IMR-90 (cell line): Measurements from ENCODE around the gene ANKRD37. TPM values are rescaled to one million over a fixed set of nuclear protein-coding genes. Genes with fewer than 3 reads are reported as not detected.

Source experiments
- ATAC-seq: fragments of 200-7000 bp; cut with Tn5 transposase; 2 replicates; pipeline ENCODE4 v1.9.1; 2020; ENCODE audit warnings: low read depth, mild to moderate bottlenecking, moderate library complexity
- BruUV-seq: library from RNA; stranded (reverse); fragments of 400-500 nt; replicated peaks from 2 replicates; lab custom pipeline; 2021; lab: Mats Ljungman, UMichigan
- CTCF ChIA-PET: fragments of 300-600 bp; formaldehyde crosslinking; extraction: SDS; loops from one replicate; lab custom pipeline; 2021; ENCODE audit warnings: antibody characterized with exemption; lab: Yijun Ruan, JAX
- POLR2A ChIA-PET: fragments of 300-600 bp; sonication (Branson Sonifier 250); formaldehyde crosslinking; loops from one replicate; lab custom pipeline; 2022; ENCODE audit warnings: antibody characterized with exemption; ENCODE audit not compliant: unreplicated experiment; lab: Charles Lee
- DNase-seq: peaks from one replicate; pipeline ENCODE4 v3.0.0; 2013
- H2AFZ ChIP-seq: replicated peaks from 2 replicates; pipeline ENCODE3; 2013; ENCODE audit warnings: low read length, mild to moderate bottlenecking; ENCODE audit not compliant: poor library complexity
- H2AK5ac ChIP-seq: 2 replicates; pipeline ENCODE4 v1.6.1; 2013; ENCODE audit warnings: low read depth, low read length, inconsistent platforms
- H2AK9ac ChIP-seq: replicated peaks from 2 replicates; pipeline ENCODE3; 2013; ENCODE audit warnings: mild to moderate bottlenecking, low read depth, low read length, moderate library complexity; ENCODE audit not compliant: poor library complexity
- H2BK120ac ChIP-seq: 2 replicates; pipeline ENCODE4 v1.6.1; 2013; ENCODE audit warnings: low read depth, low read length, inconsistent platforms
- H2BK15ac ChIP-seq: 3 replicates; pipeline ENCODE4 v1.6.1; 2013; ENCODE audit warnings: low read depth, low read length, inconsistent platforms
- H2BK20ac ChIP-seq: 2 replicates; pipeline ENCODE4 v1.6.1; 2013; ENCODE audit warnings: low read depth, mild to moderate bottlenecking, inconsistent platforms, low read length, moderate library complexity
- H2BK5ac ChIP-seq: 2 replicates; pipeline ENCODE4 v1.6.1; 2013; ENCODE audit warnings: mild to moderate bottlenecking, low read depth, low read length, inconsistent platforms; ENCODE audit not compliant: poor library complexity, severe bottlenecking
- H3K14ac ChIP-seq: replicated peaks from 2 replicates; pipeline ENCODE4 v1.6.1; 2013; ENCODE audit warnings: low read depth, low read length, inconsistent platforms
- H3K18ac ChIP-seq: 2 replicates; pipeline ENCODE4 v1.6.1; 2013; ENCODE audit warnings: low read depth, low read length, control low read depth
- H3K23ac ChIP-seq: 2 replicates; pipeline ENCODE4 v1.6.1; 2013; ENCODE audit warnings: low read depth, low read length, inconsistent platforms
- H3K27ac ChIP-seq: 2 replicates; pipeline ENCODE4 v1.5.1; 2013; ENCODE audit warnings: mild to moderate bottlenecking, control low read depth, low read length; ENCODE audit not compliant: insufficient read depth
- H3K27me3 ChIP-seq: 2 replicates; pipeline ENCODE4 v1.6.1; 2013; ENCODE audit warnings: low read length; ENCODE audit not compliant: control insufficient read depth, insufficient read depth
- H3K36me3 ChIP-seq: 2 replicates; pipeline ENCODE4 v1.6.1; 2013; ENCODE audit warnings: low read length, mixed read lengths; ENCODE audit not compliant: control insufficient read depth, insufficient read depth
- H3K4ac ChIP-seq: 2 replicates; pipeline ENCODE4 v1.6.1; 2013; ENCODE audit warnings: low read depth, low read length, inconsistent platforms
- H3K4me1 ChIP-seq: 2 replicates; pipeline ENCODE4 v1.6.1; 2013; ENCODE audit warnings: low read length, mixed read lengths; ENCODE audit not compliant: control insufficient read depth, insufficient read depth
- H3K4me2 ChIP-seq: 2 replicates; pipeline ENCODE4 v1.6.1; 2013; ENCODE audit warnings: low read depth, mild to moderate bottlenecking, control low read depth, low read length, moderate library complexity
- H3K4me3 ChIP-seq: 2 replicates; pipeline ENCODE4 v1.5.1; 2013; ENCODE audit warnings: low read depth, mild to moderate bottlenecking, control low read depth, low read length, moderate library complexity; ENCODE audit not compliant: insufficient read depth
- H3K56ac ChIP-seq: 2 replicates; pipeline ENCODE4 v1.6.1; 2013; ENCODE audit warnings: low read length, inconsistent platforms; ENCODE audit not compliant: insufficient read depth; ENCODE audit errors: extremely low read depth
- H3K79me1 ChIP-seq, 2 experiments: 2 replicates each; pipeline ENCODE4 v1.6.1; 2013; ENCODE audit warnings: low read length in 2 of 2, inconsistent platforms in 1 of 2, low read depth in 1 of 2
- H3K9ac ChIP-seq: 2 replicates; pipeline ENCODE4 v1.6.1; 2013; ENCODE audit warnings: low read depth, low read length, control low read depth
- H3K9me1 ChIP-seq: 2 replicates; pipeline ENCODE4 v1.6.1; 2013; ENCODE audit warnings: low read length, inconsistent platforms; ENCODE audit not compliant: insufficient read depth
- H3K9me3 ChIP-seq: 2 replicates; pipeline ENCODE4 v1.6.1; 2013; ENCODE audit warnings: low read length; ENCODE audit not compliant: control insufficient read depth, insufficient read depth
- H4K20me1 ChIP-seq: 2 replicates; pipeline ENCODE4 v1.6.1; 2013; ENCODE audit warnings: low read length, inconsistent platforms; ENCODE audit not compliant: insufficient read depth
- H4K5ac ChIP-seq: 2 replicates; pipeline ENCODE4 v1.6.1; 2013; ENCODE audit warnings: mild to moderate bottlenecking, low read depth, low read length, control low read depth
- H4K8ac ChIP-seq, 2 experiments: 2 replicates each; pipeline ENCODE4 v1.6.1; 2013; ENCODE audit warnings: low read depth in 2 of 2, low read length in 2 of 2, control low read depth in 1 of 2, inconsistent platforms in 1 of 2
- H4K91ac ChIP-seq: 2 replicates; pipeline ENCODE4 v1.6.1; 2013; ENCODE audit warnings: low read depth, low read length, inconsistent platforms; ENCODE audit not compliant: insufficient read depth
- MAFK ChIP-seq: IDR thresholded peaks from 2 replicates; pipeline ENCODE4 v1.6.1; 2012; ENCODE audit warnings: low read depth, low read length, improper control_type of control experiment
- MAZ ChIP-seq: IDR thresholded peaks from 2 replicates; pipeline ENCODE4 v1.6.1; 2012; ENCODE audit warnings: low read depth, mild to moderate bottlenecking, low read length, improper control_type of control experiment, moderate library complexity, borderline replicate concordance
- SMC3 ChIP-seq: fragments of 150-350 bp; IDR thresholded peaks from 2 replicates; pipeline ENCODE4 v1.6.1; 2016; ENCODE audit warnings: low read depth, mild to moderate bottlenecking, antibody characterized with exemption, low read length, moderate library complexity
- WGBS, 2 experiments: methylation state at CpG; one replicate each; pipeline versions ENCODE4 v1.1.5 to v1.1.7; 2013; ENCODE audit warnings: missing lambda C conversion rate in 2 of 2; ENCODE audit not compliant: insufficient read length in 1 of 2; ENCODE audit errors: extremely low coverage in 2 of 2; 5-methylcytosine and 5-hydroxymethylcytosine counted together
- dilution Hi-C: fragments of 300-500 bp; cut with HindIII; formaldehyde crosslinking; loops from one replicate; pipeline ENCODE4 v1.14.3; 2018; ENCODE audit warnings: low sequenced_read_pairs; ENCODE audit not compliant: unreplicated experiment
- in situ Hi-C: fragments of 300-500 bp; cut with MboI; formaldehyde crosslinking; loops from 3 replicates; pipeline ENCODE4 v1.14.3; 2019; ENCODE audit warnings: low sequenced_read_pairs, inconsistent platforms, mixed read lengths
- intact Hi-C: fragments of 100-400 bp; cut with micrococcal nuclease; formaldehyde crosslinking; loops from 2 replicates; pipeline ENCODE4 v1.10.0; 2022
- polyA plus RNA-seq, 3 experiments: library from polyadenylated mRNA; depleted of rRNA; stranded (reverse); fragments of >200 nt; gene quantifications; 2 replicates each; pipeline ENCODE4 v1.2.3, GENCODE V29; 2012; ENCODE audit warnings: low replicate concordance in 1 of 3
- total RNA-seq: library from RNA; depleted of rRNA; stranded (reverse); fragments of >200 nt; gene quantifications from 2 replicates; pipeline ENCODE4 v1.2.3, GENCODE V29; 2012

ANKRD37 gene
- total and polyA plus RNA-seq, 2 of the 4 experiments (the other 2 are of a cell fraction) = 7.1 to 8.2 TPM

DNA sequence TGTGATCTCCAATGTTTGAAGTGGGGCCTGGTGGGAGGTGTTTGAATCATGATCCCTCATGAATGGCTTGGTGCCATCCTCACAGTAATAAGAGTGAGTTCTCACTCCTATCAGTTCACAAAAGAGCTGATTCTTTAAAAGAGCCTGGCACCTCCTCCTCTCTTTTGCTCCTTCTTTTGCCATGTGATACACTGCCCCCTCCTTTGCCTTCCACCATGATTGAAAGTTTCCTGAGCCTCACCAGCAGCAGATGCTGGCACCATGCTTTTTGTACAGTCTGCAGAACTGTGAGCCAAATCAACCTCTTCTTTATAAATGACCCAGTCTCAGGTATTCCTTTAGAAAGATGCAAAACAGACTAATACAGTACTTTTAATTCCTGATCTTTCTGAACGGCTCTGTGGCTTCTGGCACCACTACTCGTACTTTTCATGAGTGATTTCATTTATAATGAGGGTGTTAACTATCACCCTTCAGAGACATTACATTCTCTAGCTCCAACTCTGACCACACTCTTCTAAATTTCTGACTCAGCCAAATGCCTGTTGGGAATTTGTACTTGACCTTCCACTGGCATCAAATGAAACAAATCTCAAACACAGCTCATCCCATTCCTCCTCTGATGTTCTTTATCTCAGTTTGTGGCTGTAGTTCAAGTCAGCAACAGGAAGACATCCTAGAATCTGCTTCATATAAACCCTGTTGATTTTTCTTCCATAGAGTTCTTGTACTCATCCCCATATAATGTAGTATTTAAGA is 24.9 kb downstream of the ANKRD37 start:
- Histone ChIP-seq H2AK9ac (no peak overlapping the region), H3K36me3 (peaks cover 5% of the 10 kb centered on the region; the same call in 1 of the 2 replicates), H3K56ac (no peak overlapping the region), H3K9ac (no peak overlapping the region), H3K9me1 (peaks cover 11% of the 10 kb centered on the region), H2AFZ (no peak overlapping the region), H3K4me3 (no peak overlapping the region), H3K79me1 (peaks cover 15 to 23% of the 10 kb centered on the region in 2 experiments), H3K4me1 (peaks cover 5% of the 10 kb centered on the region; the same call in 1 of the 2 replicates), H2BK120ac (no peak overlapping the region; the same call in 1 of the 2 replicates), H2BK5ac (no peak overlapping the region), H4K91ac (no peak overlapping the region), H2BK20ac (no peak overlapping the region), H4K8ac (no peak overlapping the region), H3K14ac (no peak overlapping the region), H3K9me3 (no peaks in the 10 kb centered on the region), H4K5ac (no peak overlapping the region), H3K4me2 (peak overlapping the region; percentile 10; the same call in 1 of the 2 replicates), H3K27me3 (no peaks in the 10 kb centered on the region), H3K4ac (no peak overlapping the region), H3K27ac (no peak overlapping the region), H2BK15ac (no peak overlapping the region), H2AK5ac (no peak overlapping the region), H3K23ac (no peak overlapping the region), H3K18ac (no peak overlapping the region), H4K20me1 (peaks cover 6% of the 10 kb centered on the region; the same call in 1 of the 2 replicates)
- ATAC-seq (peak; percentile 8), DNase-seq (peak; percentile 68)
- CTCF ChIA-PET = no interaction called here
- intact Hi-C loops = no loop called here
- in situ Hi-C loops = no loop called here
- POLR2A ChIA-PET = no interaction called here
- WGBS, 2 experiments = no CpG with 5 or more reads among the region's 2 CpGs
- TF ChIP-seq MAFK (peak; percentile 35; the same call in 1 of the 2 replicates), SMC3 (no peak), MAZ (no peak)
- no TSS peak for BruUV-seq
- dilution Hi-C loops = no loop called here
